GM23248 (cell line): Measurements from ENCODE around the gene POGLUT2. TPM values are rescaled to one million over a fixed set of nuclear protein-coding genes. Genes with fewer than 3 reads are reported as not detected.

Source experiments
- DNase-seq: peaks from one replicate; pipeline ENCODE4 v3.0.0-alpha.2; 2015
- H2AFZ ChIP-seq: fragments of 200-600 bp; sonication (generic); 2 replicates; pipeline ENCODE4 v1.6.1; 2016; ENCODE audit warnings: antibody characterized with exemption
- H3F3A ChIP-seq: fragments of 200-600 bp; sonication (generic); 2 replicates; pipeline ENCODE4 v1.6.1; 2016; ENCODE audit warnings: mild to moderate bottlenecking, antibody characterized with exemption, mixed run types; ENCODE audit not compliant: insufficient read depth
- H3K27ac ChIP-seq: fragments of 200-600 bp; sonication (generic); 2 replicates; pipeline ENCODE4 v1.5.1; 2016; ENCODE audit warnings: mild to moderate bottlenecking
- H3K27me3 ChIP-seq: fragments of 200-600 bp; sonication (generic); replicated peaks from 2 replicates; pipeline ENCODE4 v1.6.1; 2016; ENCODE audit warnings: mild to moderate bottlenecking; ENCODE audit not compliant: insufficient read depth
- H3K36me3 ChIP-seq: fragments of 200-600 bp; sonication (generic); 2 replicates; pipeline ENCODE4 v1.6.1; 2016; ENCODE audit warnings: low read depth, mild to moderate bottlenecking
- H3K4me1 ChIP-seq: fragments of 200-600 bp; sonication (generic); 2 replicates; pipeline ENCODE4 v1.6.1; 2016; ENCODE audit warnings: mild to moderate bottlenecking; ENCODE audit not compliant: insufficient read depth
- H3K4me2 ChIP-seq: fragments of 200-600 bp; sonication (generic); one replicate; pipeline ENCODE4 v1.6.1; 2016; ENCODE audit warnings: mild to moderate bottlenecking; ENCODE audit not compliant: unreplicated experiment
- H3K4me3 ChIP-seq: fragments of 200-600 bp; sonication (generic); 2 replicates; pipeline ENCODE4 v1.5.1; 2016; ENCODE audit warnings: mild to moderate bottlenecking
- H3K79me2 ChIP-seq: fragments of 200-600 bp; sonication (generic); 2 replicates; pipeline ENCODE4 v1.6.1; 2016; ENCODE audit warnings: mild to moderate bottlenecking; ENCODE audit not compliant: insufficient read depth
- H3K9ac ChIP-seq: fragments of 200-600 bp; sonication (generic); 2 replicates; pipeline ENCODE4 v1.6.1; 2016; ENCODE audit warnings: mild to moderate bottlenecking
- H3K9me2 ChIP-seq: fragments of 200-600 bp; sonication (generic); 2 replicates; pipeline ENCODE4 v1.6.1; 2016; ENCODE audit warnings: mixed run types, mild to moderate bottlenecking, moderate library complexity; ENCODE audit not compliant: insufficient read depth
- H3K9me3 ChIP-seq: fragments of 200-600 bp; sonication (generic); one replicate; pipeline ENCODE4 v1.6.1; 2017; ENCODE audit warnings: low read depth
- H4K20me1 ChIP-seq: fragments of 200-600 bp; sonication (generic); 2 replicates; pipeline ENCODE4 v1.6.0; 2016; ENCODE audit not compliant: insufficient read depth
- EZH2 ChIP-seq: fragments of 200-600 bp; sonication (generic); IDR thresholded peaks from 2 replicates; pipeline ENCODE4 v1.6.1; 2018; ENCODE audit warnings: antibody characterized with exemption, mild to moderate bottlenecking; ENCODE audit not compliant: insufficient read depth, poor library complexity, severe bottlenecking
- EZH2phosphoT487 ChIP-seq: fragments of 200-600 bp; sonication (generic); IDR thresholded peaks from 2 replicates; pipeline ENCODE4 v1.6.1; 2018; ENCODE audit warnings: antibody characterized with exemption, moderate library complexity, mild to moderate bottlenecking, low read depth; ENCODE audit not compliant: insufficient read depth
- WGBS, 2 experiments: methylation state at CpG; one replicate each; pipeline ENCODE4 v1.1.6; 2015 to 2017; ENCODE audit warnings: low lambda C conversion rate in 2 of 2, low coverage in 1 of 2; ENCODE audit errors: missing lambda C conversion rate in 2 of 2; 5-methylcytosine and 5-hydroxymethylcytosine counted together
- in situ Hi-C: fragments of 300-500 bp; cut with MboI; formaldehyde crosslinking; loops from 2 replicates; pipeline ENCODE4 v1.15.0; 2020
- polyA plus RNA-seq: library from polyadenylated mRNA; unstranded; fragments of >200 nt; fragmentation: Nextera tagmentation; extraction: Ambion mirVana; gene quantifications from 2 replicates; pipeline ENCODE4 v1.2.1, GENCODE V29; 2016
- total RNA-seq: library from RNA; depleted of rRNA; stranded (reverse); fragments of >200 nt; shearing (Covaris generic); gene quantifications from 2 replicates; pipeline ENCODE4 v1.2.3, GENCODE V29; 2014

POGLUT2 gene
- total and polyA plus RNA-seq, 2 experiments from 2014 or later = 26.0 to 27.7 TPM

DNA sequence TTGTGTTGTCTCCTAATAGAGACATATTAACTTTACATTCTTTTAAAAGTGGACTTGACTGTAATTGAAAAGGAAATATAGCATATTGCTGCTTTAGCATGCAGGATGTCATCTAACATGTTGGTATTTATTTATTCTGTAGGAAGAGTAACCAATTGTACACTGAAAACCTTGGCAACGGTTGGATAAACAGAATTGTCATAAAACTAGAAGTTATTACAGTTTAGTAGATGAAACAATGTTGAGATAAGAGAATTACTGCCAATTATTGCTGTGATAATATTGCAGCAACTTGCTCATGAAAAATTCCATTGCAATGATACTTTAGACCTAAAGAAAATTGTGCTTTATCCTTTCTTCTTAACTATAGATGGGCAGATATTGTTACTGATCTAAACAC, 39.5 kb upstream of the POGLUT2 start:
- Histone ChIP-seq H3F3A (peaks cover 34% of the 10 kb centered on the region), H3K9me3 (no peaks in the 10 kb centered on the region), H3K27me3 (no peaks in the 10 kb centered on the region), H3K4me1 (peaks cover 31% of the 10 kb centered on the region), H3K36me3 (peaks cover 24% of the 10 kb centered on the region), H4K20me1 (no peaks in the 10 kb centered on the region), H3K9ac (no peak overlapping the region), H3K79me2 (no peaks in the 10 kb centered on the region), H3K4me2 (peak overlapping the region; percentile 15), H3K27ac (peak overlapping the region; percentile 40), H2AFZ (no peak overlapping the region), H3K4me3 (no peak overlapping the region), H3K9me2 (no peaks in the 10 kb centered on the region)
- TF ChIP-seq EZH2 (no peak), EZH2phosphoT487 (no peak)
- in situ Hi-C loops = no loop called here
- WGBS, 2 experiments = 88 to 97% methylated on average over 1 of the region's 1 CpG
- DNase-seq = no peak

DNA sequence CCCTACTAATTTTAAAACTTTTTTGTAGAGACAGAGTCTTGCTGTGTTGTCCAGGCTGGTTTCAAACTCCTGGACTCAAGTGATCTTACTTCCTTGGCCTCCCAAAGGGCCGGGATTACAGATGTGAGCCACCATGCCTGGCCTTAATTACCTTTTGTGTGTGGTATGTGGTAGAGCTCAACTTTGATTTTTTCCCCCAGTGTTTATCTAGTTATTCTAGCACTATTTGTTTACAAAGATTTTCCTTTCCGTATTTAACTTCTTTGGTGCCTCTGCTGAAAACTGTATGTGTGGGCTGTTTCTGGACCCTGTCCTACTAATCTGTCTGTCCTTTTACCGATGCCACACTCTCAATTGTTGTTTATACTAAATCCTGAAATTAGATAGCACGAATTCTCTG, 37.7 kb upstream of the POGLUT2 start:
- Histone ChIP-seq H3K9me3 (no peaks in the 10 kb centered on the region), H3K27ac (no peak overlapping the region), H3K4me2 (no peak overlapping the region), H3K27me3 (no peaks in the 10 kb centered on the region), H3K36me3 (peaks cover 27% of the 10 kb centered on the region), H4K20me1 (no peaks in the 10 kb centered on the region), H3K9ac (no peak overlapping the region), H3K4me3 (no peak overlapping the region), H2AFZ (no peak overlapping the region), H3K9me2 (no peaks in the 10 kb centered on the region), H3F3A (peaks cover 34% of the 10 kb centered on the region), H3K4me1 (peaks cover 31% of the 10 kb centered on the region), H3K79me2 (no peaks in the 10 kb centered on the region)
- WGBS, 2 experiments = 87 to 89% methylated on average over 4 of the region's 4 CpGs
- DNase-seq = no peak
- in situ Hi-C loops = no loop called here
- TF ChIP-seq EZH2 (no peak), EZH2phosphoT487 (no peak)

DNA sequence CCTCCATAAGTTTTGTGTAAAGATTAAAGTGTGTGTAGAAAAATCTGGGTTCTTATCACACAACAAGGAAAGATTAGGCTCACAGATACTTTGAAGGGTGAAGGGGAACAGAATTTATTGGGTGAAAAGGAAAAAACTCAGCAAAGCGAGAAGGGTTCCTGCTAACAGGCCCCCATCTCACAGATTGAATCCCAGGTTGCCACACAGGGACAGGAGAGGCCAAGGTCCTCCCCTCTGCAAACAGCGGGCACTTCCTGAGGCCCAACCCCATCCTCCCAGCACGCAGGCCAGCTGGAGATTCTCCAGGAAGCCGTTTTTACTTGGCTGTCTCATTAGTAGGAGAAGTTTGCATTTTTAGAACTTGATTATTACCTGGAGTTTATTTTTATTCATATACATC, 31.9 kb upstream of the POGLUT2 start:
- Histone ChIP-seq H3K4me2 (no peak overlapping the region), H3K27ac (no peak overlapping the region), H3K36me3 (peaks cover 11% of the 10 kb centered on the region), H3F3A (peaks cover 28% of the 10 kb centered on the region), H3K9me2 (no peaks in the 10 kb centered on the region), H3K9me3 (no peaks in the 10 kb centered on the region), H3K4me3 (no peak overlapping the region), H3K27me3 (no peaks in the 10 kb centered on the region), H3K9ac (no peak overlapping the region), H3K79me2 (peaks cover 18% of the 10 kb centered on the region; the same call in 1 of the 2 replicates), H3K4me1 (peaks cover 17% of the 10 kb centered on the region), H2AFZ (no peak overlapping the region), H4K20me1 (no peaks in the 10 kb centered on the region)
- 76 to 79% methylated on average over 4 of the region's 4 CpGs for WGBS, 2 experiments
- no peak for DNase-seq
- in situ Hi-C loops = no loop called here
- TF ChIP-seq EZH2 (no peak), EZH2phosphoT487 (no peak)

DNA sequence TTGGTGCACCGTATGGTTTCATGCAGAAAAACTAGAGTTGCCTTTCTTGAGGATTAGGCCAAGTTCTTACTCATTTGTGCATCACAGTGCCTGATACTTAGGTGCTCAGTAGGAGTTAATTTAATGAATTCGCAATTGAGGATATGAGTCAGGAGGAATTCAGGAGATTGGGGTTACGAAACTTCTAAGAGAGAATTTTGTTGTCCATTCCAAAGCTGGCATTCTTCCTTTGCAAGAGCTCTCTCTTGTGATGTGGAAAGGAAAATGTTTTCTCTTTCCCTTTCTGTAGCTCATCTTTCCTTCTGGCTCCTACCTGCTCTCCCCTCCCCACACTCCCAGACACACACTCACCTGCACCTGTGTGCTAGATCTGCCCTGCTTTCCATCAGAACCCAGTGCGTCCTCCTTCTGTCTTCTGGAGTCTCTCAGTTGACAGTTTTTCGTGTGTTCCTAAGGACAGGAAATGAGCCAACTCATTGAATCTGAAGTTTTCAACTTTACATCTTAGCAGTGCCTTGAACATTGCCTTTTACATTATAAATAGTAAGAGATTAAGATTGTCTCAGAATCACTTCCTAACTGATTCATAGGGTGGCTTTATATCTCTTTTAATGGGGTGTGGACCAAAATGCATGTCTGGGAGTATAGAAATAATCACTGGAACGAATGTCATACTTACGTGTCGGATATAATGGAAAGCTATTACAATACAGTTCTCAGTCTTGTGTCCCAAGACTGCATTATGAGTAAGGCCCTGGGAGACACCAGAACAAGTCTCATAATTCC, 27.3 kb upstream of the POGLUT2 start:
- Histone ChIP-seq H3K4me3 (peak overlapping the region; percentile 78), H4K20me1 (no peaks in the 10 kb centered on the region)
- 1 to 2% methylated on average over 8 of the region's 8 CpGs for WGBS, 2 experiments

More for the DNA sequence above, 27.3 kb upstream of the POGLUT2 start:
- Histone ChIP-seq H3K36me3 (peaks cover 26% of the 10 kb centered on the region), H3K79me2 (peaks cover 33% of the 10 kb centered on the region), H2AFZ (peak overlapping the region; percentile 71), H3K27me3 (no peaks in the 10 kb centered on the region), H3K4me2 (peak overlapping the region; percentile 99), H3K27ac (peak overlapping the region; percentile 97), H3K4me1 (peaks cover 24% of the 10 kb centered on the region), H3K9me3 (no peaks in the 10 kb centered on the region), H3F3A (peaks cover 57% of the 10 kb centered on the region), H3K9me2 (no peaks in the 10 kb centered on the region), H3K9ac (peak overlapping the region; percentile 81)
- in situ Hi-C loops = no loop called here
- peak; percentile 97 for DNase-seq
- TF ChIP-seq EZH2 (no peak), EZH2phosphoT487 (no peak)
